Endothelial cell of umbilical vein (primary cell): ENCODE measurements around the gene CNTNAP2. TPM values are rescaled to one million over a fixed set of nuclear protein-coding genes. Genes with fewer than 3 reads are reported as not detected.

Source experiments
- BruUV-seq: library from RNA; stranded (reverse); fragments of 400-500 nt; replicated peaks from 2 replicates; lab custom pipeline; 2021; lab: Mats Ljungman, UMichigan
- CTCF ChIA-PET: fragments of 300-600, 350-600 bp; sonication (Branson Sonifier 250); formaldehyde crosslinking; loops from one replicate; lab custom pipeline; 2021; ENCODE audit warnings: antibody characterized with exemption, inconsistent platforms; lab: Charles Lee
- POLR2A ChIA-PET: fragments of 300-600, 350-600 bp; sonication (Branson Sonifier 250); formaldehyde crosslinking; loops from one replicate; lab custom pipeline; 2021; ENCODE audit warnings: antibody characterized with exemption, inconsistent platforms; lab: Charles Lee
- DNase-seq: peaks from one replicate; pipeline ENCODE4 v3.0.0-alpha.2; 2011; ENCODE audit warnings: low read depth, low spot score
- FAIRE-seq: peaks from 2 replicates; lab custom pipeline; 2011; peaks lifted over from hg19 to GRCh38; lab: Jason Lieb, UNC
- H2AFZ ChIP-seq: 2 replicates; pipeline ENCODE4 v1.6.0; 2012; ENCODE audit warnings: low read depth, low read length, control low read depth, inconsistent platforms
- H3K27ac ChIP-seq: 2 replicates; pipeline ENCODE4 v1.5.1; 2011; ENCODE audit warnings: low read depth, mild to moderate bottlenecking, control low read depth, low read length, moderate library complexity; ENCODE audit not compliant: insufficient read depth
- H3K27me3 ChIP-seq, 2 experiments: 2 replicates each; pipeline versions ENCODE4 v1.6.0 to v1.6.1; 2011; ENCODE audit warnings: low read length in 2 of 2, mixed read lengths in 1 of 2; ENCODE audit not compliant: control insufficient read depth in 2 of 2, insufficient read depth in 2 of 2
- H3K36me3 ChIP-seq, 2 experiments: 2 replicates in 1 of 2; 3 replicates in 1 of 2; pipeline ENCODE4 v1.5.1; 2011; ENCODE audit warnings: low read length in 2 of 2, mild to moderate bottlenecking in 1 of 2, moderate library complexity in 1 of 2; ENCODE audit not compliant: control insufficient read depth in 2 of 2, insufficient read depth in 2 of 2; ENCODE audit errors: extremely low read depth in 1 of 2
- H3K4me1 ChIP-seq: 3 replicates; pipeline ENCODE4 v1.5.1; 2011; ENCODE audit warnings: mild to moderate bottlenecking, low read length; ENCODE audit not compliant: control insufficient read depth, insufficient read depth; ENCODE audit errors: extremely low read depth
- H3K4me2 ChIP-seq: 2 replicates; pipeline ENCODE4 v1.6.1; 2011; ENCODE audit warnings: low read length, control low read depth, mixed read lengths; ENCODE audit not compliant: insufficient read depth
- H3K4me3 ChIP-seq, 3 experiments: fragments of 200-600 bp in 1 of 3; sonication (generic), shearing (Covaris generic) in 1 of 3; replicated peaks in 1 of 3; 2 replicates each; pipeline ENCODE4 v1.5.1; 2011 to 2016; ENCODE audit warnings: control low read depth in 3 of 3, low read length in 3 of 3, mild to moderate bottlenecking in 2 of 3, inconsistent platforms in 1 of 3, low read depth in 1 of 3, moderate library complexity in 1 of 3; ENCODE audit not compliant: insufficient read depth in 1 of 3
- H3K79me2 ChIP-seq: 2 replicates; pipeline ENCODE4 v1.6.0; 2012; ENCODE audit warnings: low read length, inconsistent platforms; ENCODE audit not compliant: control insufficient read depth, insufficient read depth
- H3K9ac ChIP-seq: replicated peaks from 2 replicates; pipeline ENCODE3; 2011; ENCODE audit warnings: low read length, control low read depth; ENCODE audit not compliant: insufficient read depth; ENCODE audit errors: extremely low read depth
- H3K9me1 ChIP-seq: replicated peaks from 3 replicates; pipeline ENCODE4 v1.6.0; 2011; ENCODE audit warnings: mild to moderate bottlenecking, low read length; ENCODE audit not compliant: control insufficient read depth, insufficient read depth; ENCODE audit errors: extremely low read depth
- H3K9me3 ChIP-seq: replicated peaks from 2 replicates; pipeline ENCODE4 v1.5.1; 2012; ENCODE audit warnings: low read length, inconsistent platforms; ENCODE audit not compliant: control insufficient read depth, insufficient read depth
- H4K20me1 ChIP-seq: replicated peaks from 2 replicates; pipeline ENCODE3; 2011; ENCODE audit warnings: mild to moderate bottlenecking, low read length; ENCODE audit not compliant: control insufficient read depth, insufficient read depth; ENCODE audit errors: extremely low read depth
- EZH2 ChIP-seq: IDR thresholded peaks from 2 replicates; pipeline ENCODE4 v1.6.1; 2012; ENCODE audit warnings: borderline replicate concordance, low read depth, mild to moderate bottlenecking, moderate library complexity, low read length, inconsistent platforms; ENCODE audit not compliant: severe bottlenecking
- FOS ChIP-seq: IDR thresholded peaks from 2 replicates; pipeline ENCODE4 v1.6.1; 2011; ENCODE audit warnings: mild to moderate bottlenecking, low read length, moderate library complexity, borderline replicate concordance; ENCODE audit not compliant: insufficient read depth
- GATA2 ChIP-seq: IDR thresholded peaks from 2 replicates; pipeline ENCODE4 v1.7.0; 2011; ENCODE audit warnings: low read depth, mild to moderate bottlenecking, moderate library complexity, mixed read lengths, low read length; ENCODE audit not compliant: insufficient read length, insufficient read depth
- JUN ChIP-seq: IDR thresholded peaks from 2 replicates; pipeline ENCODE4 v1.6.1; 2011; ENCODE audit warnings: borderline replicate concordance, low read depth; ENCODE audit not compliant: insufficient read length, insufficient read depth
- MYC ChIP-seq: IDR thresholded peaks from one replicate; pipeline ENCODE4 v1.6.1; 2011; ENCODE audit warnings: mild to moderate bottlenecking, low read depth, low read length
- POLR2A ChIP-seq: IDR thresholded peaks from 2 replicates; pipeline ENCODE4 v1.6.1; 2012; ENCODE audit warnings: low read depth, mild to moderate bottlenecking, control low read depth, low read length
- POLR2AphosphoS5 ChIP-seq: IDR thresholded peaks from 2 replicates; pipeline ENCODE4 v1.6.1; 2012; ENCODE audit warnings: low read depth, mild to moderate bottlenecking, control low read depth, low read length, moderate library complexity; ENCODE audit not compliant: insufficient read depth
- dilution Hi-C: fragments of 300-500 bp; cut with MboI; formaldehyde crosslinking; loops from one replicate; pipeline ENCODE4 v1.15.0; 2019; ENCODE audit warnings: low sequenced_read_pairs; ENCODE audit not compliant: extremely low pct_ligation_motif_present
- intact Hi-C: fragments of 100-400 bp; cut with micrococcal nuclease; formaldehyde crosslinking; loops from one replicate; pipeline ENCODE4 v1.10.0; 2022
- polyA plus RNA-seq, 4 experiments: library from polyadenylated mRNA; depleted of rRNA in 3 of 4; stranded (reverse) in 3 of 4; unstranded in 1 of 4; fragments of >200 nt; gene quantifications; 2 replicates each; pipeline versions ENCODE4 v1.2.1 to v1.2.3, GENCODE V29; 2011 to 2012; ENCODE audit warnings: missing spikeins in 1 of 4
- total RNA-seq: library from RNA; stranded (reverse); gene quantifications from 2 replicates; pipeline ENCODE4 v1.2.3, GENCODE V29; 2021
- TF ChIP-seq, protein P1 (sequence below): IDR thresholded peaks from 2 replicates; pipeline ENCODE4 v1.6.1; 2011; ENCODE audit not compliant: insufficient read depth, insufficient read length
- TF ChIP-seq, protein P2 (sequence below), 2 donors: IDR thresholded peaks; 1 replicate in 1 of 2; 2 replicates in 1 of 2; pipeline ENCODE4 v1.5.1; 2011; ENCODE audit warnings: low read length in 2 of 2, mild to moderate bottlenecking in 2 of 2, moderate library complexity in 2 of 2, control low read depth in 1 of 2, inconsistent platforms in 1 of 2, low read depth in 1 of 2; ENCODE audit not compliant: insufficient read depth in 1 of 2; ENCODE audit errors: extremely low read depth in 1 of 2

CNTNAP2 gene
- total and polyA plus RNA-seq, 2 donors (not counting 3 experiments of a cell fraction or from before 2014, with no cell fraction given), result not detected

DNA sequence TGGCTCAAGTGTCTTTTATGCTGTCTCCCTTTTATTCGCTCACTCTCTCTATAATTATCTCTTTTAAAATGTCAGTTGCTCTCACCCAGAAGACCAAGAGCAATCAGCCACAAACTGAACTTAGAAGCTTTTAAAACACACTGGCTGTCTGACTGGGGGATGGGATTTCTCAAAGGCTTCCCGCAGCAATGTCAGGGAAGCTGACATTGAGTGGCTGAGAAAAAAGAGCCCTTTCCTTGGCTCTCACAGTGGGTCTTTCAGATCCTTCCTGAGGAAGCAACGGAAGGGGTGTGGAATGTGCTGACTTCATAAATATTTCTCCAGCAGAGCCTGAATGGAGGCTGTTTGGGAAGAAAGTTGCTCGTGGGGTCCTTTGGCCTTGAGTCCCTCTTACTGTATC is 2028.2 kb downstream of the CNTNAP2 start:
- CTCF ChIA-PET, result no interaction called here
- peaks cover 2% of the 10 kb centered on the region for H3K9me3 ChIP-seq
- no peaks in the 10 kb centered on the region for H3K79me2 ChIP-seq
- H3K4me3 ChIP-seq, result no peak overlapping the region
- H3K4me1 ChIP-seq, result no peaks in the 10 kb centered on the region
- no peaks in the 10 kb centered on the region for H3K27me3 ChIP-seq
- dilution Hi-C loops, result no loop called here
- H2AFZ ChIP-seq, result no peak overlapping the region
- BruUV-seq, result no TSS peak
- H4K20me1 ChIP-seq, result no peaks in the 10 kb centered on the region
- no peak for TF ChIP-seq EZH2
- TF ChIP-seq MYC, result no peak
- no peak for TF ChIP-seq POLR2A
- no peak for TF ChIP-seq JUN
- TF ChIP-seq GATA2, result no peak
- TF ChIP-seq FOS, result no peak
- TF ChIP-seq, protein P1, sequence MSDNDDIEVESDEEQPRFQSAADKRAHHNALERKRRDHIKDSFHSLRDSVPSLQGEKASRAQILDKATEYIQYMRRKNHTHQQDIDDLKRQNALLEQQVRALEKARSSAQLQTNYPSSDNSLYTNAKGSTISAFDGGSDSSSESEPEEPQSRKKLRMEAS, result no peak
- no peak for TF ChIP-seq POLR2AphosphoS5
- TF ChIP-seq, protein P2, sequence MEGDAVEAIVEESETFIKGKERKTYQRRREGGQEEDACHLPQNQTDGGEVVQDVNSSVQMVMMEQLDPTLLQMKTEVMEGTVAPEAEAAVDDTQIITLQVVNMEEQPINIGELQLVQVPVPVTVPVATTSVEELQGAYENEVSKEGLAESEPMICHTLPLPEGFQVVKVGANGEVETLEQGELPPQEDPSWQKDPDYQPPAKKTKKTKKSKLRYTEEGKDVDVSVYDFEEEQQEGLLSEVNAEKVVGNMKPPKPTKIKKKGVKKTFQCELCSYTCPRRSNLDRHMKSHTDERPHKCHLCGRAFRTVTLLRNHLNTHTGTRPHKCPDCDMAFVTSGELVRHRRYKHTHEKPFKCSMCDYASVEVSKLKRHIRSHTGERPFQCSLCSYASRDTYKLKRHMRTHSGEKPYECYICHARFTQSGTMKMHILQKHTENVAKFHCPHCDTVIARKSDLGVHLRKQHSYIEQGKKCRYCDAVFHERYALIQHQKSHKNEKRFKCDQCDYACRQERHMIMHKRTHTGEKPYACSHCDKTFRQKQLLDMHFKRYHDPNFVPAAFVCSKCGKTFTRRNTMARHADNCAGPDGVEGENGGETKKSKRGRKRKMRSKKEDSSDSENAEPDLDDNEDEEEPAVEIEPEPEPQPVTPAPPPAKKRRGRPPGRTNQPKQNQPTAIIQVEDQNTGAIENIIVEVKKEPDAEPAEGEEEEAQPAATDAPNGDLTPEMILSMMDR (IDR thresholded peaks at IDR 0.05; ENCODE audit: extremely low read depth in 1 of 2, insufficient read depth in 1 of 2, low read depth in 1 of 2, low read length in 2 of 2), result no peak
- H3K4me2 ChIP-seq, result no peak overlapping the region
- no peak overlapping the region for H3K9ac ChIP-seq
- FAIRE-seq, result no peak
- H3K36me3 ChIP-seq, result no peaks in the 10 kb centered on the region
- no peak for DNase-seq
- POLR2A ChIA-PET, result no interaction called here
- H3K27ac ChIP-seq, result no peak overlapping the region
- H3K9me1 ChIP-seq, result no peaks in the 10 kb centered on the region
- intact Hi-C loops, result no loop called here
